ENCODE data around the gene TMEM35B.

DNA sequence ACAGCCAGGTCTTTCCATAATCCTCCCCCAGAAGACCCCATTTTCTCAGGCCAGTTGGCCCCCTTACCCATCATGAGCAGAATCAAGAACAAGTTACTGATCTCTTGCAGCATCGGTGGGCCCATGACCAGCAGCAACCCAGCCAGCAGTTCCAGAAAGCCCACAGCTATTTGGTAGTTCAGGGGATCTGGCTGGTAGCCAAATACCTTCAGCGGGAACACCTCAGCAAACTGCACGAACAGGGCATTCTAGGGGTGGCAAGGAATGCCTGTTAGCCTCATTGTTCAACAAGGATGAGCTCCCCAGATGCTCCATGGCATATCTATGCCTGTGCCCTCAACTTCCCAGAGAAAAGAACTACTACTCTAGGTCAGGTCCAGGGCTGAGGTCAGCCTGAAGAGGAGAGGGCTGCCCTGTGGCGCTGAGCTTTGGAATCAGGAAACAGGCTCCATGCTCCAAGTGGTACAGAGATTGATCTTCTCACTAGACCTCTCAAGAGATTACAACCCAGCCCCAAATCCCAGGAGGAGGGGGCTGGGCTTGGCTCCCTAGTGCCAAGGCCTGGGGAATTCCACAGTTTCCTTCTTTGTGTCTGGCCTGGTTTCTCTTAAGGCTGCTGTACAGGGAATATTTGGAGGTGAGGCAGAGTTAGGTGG lies 1.3 kb downstream of the TMEM35B start:
- TF ChIP-seq, protein P1, sequence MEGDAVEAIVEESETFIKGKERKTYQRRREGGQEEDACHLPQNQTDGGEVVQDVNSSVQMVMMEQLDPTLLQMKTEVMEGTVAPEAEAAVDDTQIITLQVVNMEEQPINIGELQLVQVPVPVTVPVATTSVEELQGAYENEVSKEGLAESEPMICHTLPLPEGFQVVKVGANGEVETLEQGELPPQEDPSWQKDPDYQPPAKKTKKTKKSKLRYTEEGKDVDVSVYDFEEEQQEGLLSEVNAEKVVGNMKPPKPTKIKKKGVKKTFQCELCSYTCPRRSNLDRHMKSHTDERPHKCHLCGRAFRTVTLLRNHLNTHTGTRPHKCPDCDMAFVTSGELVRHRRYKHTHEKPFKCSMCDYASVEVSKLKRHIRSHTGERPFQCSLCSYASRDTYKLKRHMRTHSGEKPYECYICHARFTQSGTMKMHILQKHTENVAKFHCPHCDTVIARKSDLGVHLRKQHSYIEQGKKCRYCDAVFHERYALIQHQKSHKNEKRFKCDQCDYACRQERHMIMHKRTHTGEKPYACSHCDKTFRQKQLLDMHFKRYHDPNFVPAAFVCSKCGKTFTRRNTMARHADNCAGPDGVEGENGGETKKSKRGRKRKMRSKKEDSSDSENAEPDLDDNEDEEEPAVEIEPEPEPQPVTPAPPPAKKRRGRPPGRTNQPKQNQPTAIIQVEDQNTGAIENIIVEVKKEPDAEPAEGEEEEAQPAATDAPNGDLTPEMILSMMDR (IDR thresholded peaks at IDR 0.05), result no peak
- TF ChIP-seq POLR2AphosphoS5 (IDR thresholded peaks at IDR 0.05) (no peak), POLR2A (IDR thresholded peaks at IDR 0.05) (no peak), EP300 (IDR thresholded peaks at IDR 0.05) (no peak)

Data from stomach (tissue), 4 donors.